ENCODE data around the gene EVA1A.

Gene EVA1A

DNA sequence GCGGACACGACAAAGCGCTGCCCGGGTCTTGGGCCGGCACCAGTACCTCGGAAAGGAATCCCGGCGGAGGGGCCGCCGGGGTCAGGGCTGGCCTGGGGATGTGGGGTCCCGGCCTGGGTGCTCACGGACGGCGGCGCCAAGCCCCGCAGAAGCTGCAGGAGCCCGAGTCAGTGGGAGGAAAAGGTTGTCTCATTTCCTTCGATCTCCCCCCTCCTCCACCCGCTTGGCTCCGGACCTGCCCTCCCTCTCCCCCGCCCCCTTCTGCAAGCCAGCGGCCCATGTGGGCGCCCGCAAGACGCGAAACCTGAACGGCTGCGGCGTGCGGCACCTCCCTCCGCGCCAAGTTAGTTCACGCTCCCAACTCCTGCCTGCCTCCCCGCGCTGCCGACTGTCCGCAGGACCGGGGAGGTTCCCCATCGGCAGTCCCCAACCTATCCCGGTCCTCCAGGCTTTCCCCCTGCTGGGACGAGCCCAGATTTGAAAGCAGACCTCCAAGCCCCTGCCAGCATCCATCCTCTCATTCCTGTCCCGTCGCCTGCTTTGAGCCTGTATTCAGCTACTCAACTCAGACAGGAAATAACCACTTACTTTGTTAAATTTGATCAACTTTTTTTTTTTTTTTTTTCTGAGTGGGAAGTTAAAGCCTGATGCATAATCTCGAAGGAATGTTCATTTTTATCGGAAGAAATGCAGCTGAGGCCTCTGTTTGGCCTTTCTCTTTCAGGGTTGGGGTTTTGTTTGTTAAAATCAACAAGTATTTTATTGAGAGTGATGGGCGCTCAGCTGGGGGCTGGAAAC lies at the start of gene EVA1A:
EVA1A (minus strand) TSS at position 172 of the 798 bp plus-strand sequence. CDS start 42,799 bp downstream, outside the sequence.
- in situ Hi-C loops (cut with MboI; ENCODE audit: low sequenced_read_pairs): no loop called here

DNA sequence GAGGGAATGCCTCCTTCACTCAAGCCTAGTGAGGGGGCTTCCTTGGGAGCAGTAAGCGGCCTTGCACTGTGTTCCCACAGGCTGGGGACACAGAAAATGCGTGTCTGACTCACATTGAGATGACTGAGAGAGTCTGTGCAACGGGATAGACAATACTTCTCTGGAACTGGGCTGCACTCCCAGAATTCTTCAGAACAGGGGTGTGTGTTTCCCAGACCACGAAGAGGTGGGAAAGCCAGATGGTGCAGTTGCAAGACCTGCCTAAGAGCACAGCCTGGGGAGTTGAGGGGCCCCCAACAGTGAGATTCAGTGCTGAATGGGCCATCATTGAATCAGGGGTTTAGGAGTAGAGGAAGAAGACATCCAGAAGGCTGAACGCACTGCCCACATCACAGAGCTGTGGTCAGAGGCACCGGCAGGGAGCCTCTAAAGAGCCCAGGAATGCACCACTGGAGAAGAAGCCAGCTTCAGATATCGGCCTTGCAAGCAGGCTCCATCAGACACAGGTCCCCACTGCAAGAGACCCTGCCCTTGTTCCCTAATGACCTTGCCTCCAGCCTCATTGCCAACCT lies 49.3 kb upstream of the EVA1A start:
- in situ Hi-C loops (cut with MboI; ENCODE audit: low sequenced_read_pairs): loop anchor here (25.0 kb wide), 1 partner anchor 923 kb away; no protein-coding TSS in a partner anchor

DNA sequence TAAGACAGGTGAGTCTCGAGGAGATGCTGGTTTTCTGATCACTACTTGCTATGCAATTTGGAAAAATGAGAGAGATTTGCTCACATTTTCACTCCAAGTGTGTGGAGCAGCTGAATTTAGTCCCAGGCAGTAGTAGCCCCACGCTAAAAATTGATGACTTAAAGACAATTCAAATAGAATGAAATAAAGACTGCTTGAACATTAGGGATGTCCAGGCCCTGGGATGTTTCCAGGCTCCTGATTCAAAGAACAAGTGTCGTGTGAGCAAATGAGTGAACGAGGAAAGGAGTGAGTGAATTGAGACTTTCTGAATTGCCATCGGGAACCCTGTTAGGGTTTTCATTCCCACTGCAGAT lies 48.6 kb upstream of the EVA1A start:
- in situ Hi-C loops (cut with MboI; ENCODE audit: low sequenced_read_pairs): loop anchor here (25.0 kb wide), 1 partner anchor 922 kb away; no protein-coding TSS in a partner anchor

DNA sequence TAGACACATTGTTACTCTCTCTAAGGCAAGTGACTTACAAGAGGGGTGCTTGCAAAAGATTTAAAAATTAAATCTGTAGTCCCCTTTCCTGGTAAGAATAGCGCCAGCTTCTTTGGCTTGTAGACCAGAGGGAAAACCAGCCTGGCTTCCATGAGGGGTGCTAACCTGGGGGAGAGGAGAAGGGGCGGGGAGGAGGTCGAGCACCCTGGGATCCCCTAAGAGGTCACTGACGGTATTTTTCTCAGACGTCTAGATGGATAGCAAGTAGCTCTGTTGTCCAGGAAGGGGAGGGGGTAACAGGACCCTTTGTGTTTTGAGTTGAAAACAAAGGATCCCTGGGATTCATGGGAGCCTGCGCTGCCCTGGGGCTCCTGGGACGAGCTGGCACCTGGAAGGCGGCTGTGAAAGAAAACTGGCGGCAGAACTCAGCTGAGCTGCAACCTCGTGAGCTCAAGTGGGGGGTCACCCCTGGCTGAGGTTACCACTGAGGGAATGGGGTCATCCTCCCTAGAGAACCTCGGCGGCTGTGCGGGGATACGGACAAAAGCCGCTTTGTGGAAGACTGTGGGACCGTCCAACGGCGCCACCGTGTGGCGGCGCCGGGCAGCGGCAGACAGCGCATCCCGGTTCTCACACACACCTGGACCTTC lies 48.1 kb upstream of the EVA1A start:
- in situ Hi-C loops (cut with MboI; ENCODE audit: low sequenced_read_pairs): loop anchor here (25.0 kb wide), 1 partner anchor 922 kb away; no protein-coding TSS in a partner anchor

GRCh38 chr2:75607988-75608683 lies 47.4 kb upstream of the EVA1A start:
- in situ Hi-C loops (cut with MboI; ENCODE audit: low sequenced_read_pairs): loop anchor here (25.0 kb wide), 1 partner anchor 921 kb away; no protein-coding TSS in a partner anchor

DNA sequence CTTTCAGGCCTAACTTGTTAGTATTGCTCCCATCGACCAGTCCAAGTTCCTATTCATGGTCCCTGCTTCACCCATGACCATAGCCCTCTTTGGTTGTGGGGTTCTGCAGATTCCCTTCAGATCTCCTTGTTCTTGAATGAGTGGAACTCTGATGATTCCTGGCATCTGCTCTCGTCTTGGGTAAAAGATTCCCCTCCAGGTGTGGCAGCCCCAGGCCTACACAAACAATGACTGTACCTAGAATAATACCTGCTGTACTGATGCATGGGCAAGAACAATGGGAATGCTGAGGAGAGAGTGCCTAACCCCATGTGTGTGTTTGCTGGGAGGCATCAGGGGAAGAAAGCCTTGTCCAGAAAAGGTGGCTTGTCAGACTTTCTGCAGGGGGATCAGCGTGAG lies 46.7 kb upstream of the EVA1A start:
- in situ Hi-C loops (cut with MboI; ENCODE audit: low sequenced_read_pairs): loop anchor here (25.0 kb wide), 1 partner anchor 920 kb away; no protein-coding TSS in a partner anchor

- in situ Hi-C loops (cut with MboI; ENCODE audit: low sequenced_read_pairs): loop anchor here (25.0 kb wide), 1 partner anchor 920 kb away; no protein-coding TSS in a partner anchor
Observed at GRCh38 chr2:75606761-75607399, 46.1 kb upstream of the EVA1A start.

GRCh38 chr2:75605770-75606529 lies 45.2 kb upstream of the EVA1A start:
- in situ Hi-C loops (cut with MboI; ENCODE audit: low sequenced_read_pairs): loop anchor here (25.0 kb wide), 1 partner anchor 919 kb away; no protein-coding TSS in a partner anchor

DNA sequence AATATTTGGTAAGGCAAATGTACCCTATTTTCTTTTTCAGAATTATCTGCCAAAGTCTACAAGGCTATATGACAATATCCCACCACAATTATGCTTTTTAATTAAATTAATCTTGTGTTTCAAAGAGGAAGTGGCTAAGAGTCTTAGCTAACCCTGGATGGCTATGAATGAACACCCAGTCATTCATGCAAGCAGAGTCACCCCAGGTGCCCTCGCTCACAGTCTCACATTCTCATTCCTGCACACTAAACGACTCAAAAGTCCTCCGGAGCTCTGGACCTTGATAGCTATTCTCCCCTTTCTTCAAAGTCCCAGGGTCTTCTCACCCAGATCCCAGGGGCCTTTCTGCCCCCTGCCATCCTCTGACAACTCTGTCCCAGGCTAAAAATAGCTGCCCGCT lies 43.7 kb upstream of the EVA1A start:
- in situ Hi-C loops (cut with MboI; ENCODE audit: low sequenced_read_pairs): loop anchor here (25.0 kb wide), 1 partner anchor 917 kb away; no protein-coding TSS in a partner anchor

- in situ Hi-C loops (cut with MboI; ENCODE audit: low sequenced_read_pairs): loop anchor here (25.0 kb wide), 1 partner anchor 916 kb away; no protein-coding TSS in a partner anchor
Observed at GRCh38 chr2:75603477-75603876, 42.7 kb upstream of the EVA1A start.

DNA sequence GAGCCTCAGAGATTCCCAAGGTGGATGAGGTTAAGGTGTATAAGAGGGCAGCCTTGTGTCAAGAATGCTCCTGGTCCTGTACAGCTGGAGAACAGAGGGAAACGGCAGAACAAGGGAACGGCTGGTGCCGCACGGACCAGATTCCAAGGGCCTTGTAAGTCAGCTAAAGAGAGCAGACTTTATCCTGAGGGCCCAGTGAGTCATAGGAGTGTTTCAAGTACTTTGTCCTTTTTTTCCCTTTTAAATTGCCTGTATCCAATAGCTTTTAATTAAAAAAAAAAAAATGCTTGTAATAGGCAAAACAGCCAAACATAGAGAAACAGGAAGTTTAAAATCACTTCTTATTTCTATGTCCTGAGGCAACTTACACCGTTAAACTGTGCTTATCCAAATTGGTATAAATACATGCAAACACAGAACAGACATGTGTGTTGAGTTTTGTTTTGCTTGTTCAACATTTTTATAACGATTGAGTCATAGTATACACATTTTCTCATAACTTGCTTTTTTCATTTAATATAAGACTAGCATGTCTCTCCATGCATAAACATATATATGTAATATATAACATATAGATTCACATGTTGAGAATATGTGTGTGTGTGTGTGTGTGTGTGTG lies 42.1 kb upstream of the EVA1A start:
- in situ Hi-C loops (cut with MboI; ENCODE audit: low sequenced_read_pairs): loop anchor here (25.0 kb wide), 1 partner anchor 916 kb away; no protein-coding TSS in a partner anchor

- in situ Hi-C loops (cut with MboI; ENCODE audit: low sequenced_read_pairs): loop anchor here (25.0 kb wide), 1 partner anchor 913 kb away; no protein-coding TSS in a partner anchor
Observed at GRCh38 chr2:75600461-75601011, 39.8 kb upstream of the EVA1A start.

- in situ Hi-C loops (cut with MboI; ENCODE audit: low sequenced_read_pairs): no loop called here
Observed at GRCh38 chr2:75598589-75599155, 37.9 kb upstream of the EVA1A start.

DNA sequence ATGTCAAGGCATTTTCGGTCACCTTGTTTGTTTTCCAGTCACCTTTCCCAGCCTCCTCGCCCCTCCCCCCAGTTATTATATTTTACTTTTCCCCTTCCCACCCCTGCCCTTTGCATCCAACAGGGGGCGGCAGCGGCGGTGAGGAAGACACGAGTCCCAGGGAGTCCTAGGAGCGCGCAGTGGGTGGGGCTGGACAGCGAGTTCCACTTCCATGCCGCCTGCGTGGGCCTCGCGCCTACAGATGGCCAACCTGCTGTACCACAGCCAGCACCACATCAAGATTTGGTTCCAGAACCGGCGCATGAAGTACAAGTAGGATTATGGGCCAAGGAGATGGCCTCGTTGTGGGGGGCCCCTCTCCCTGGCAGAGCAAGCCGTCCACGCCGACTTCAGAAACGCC lies 37.2 kb upstream of the EVA1A start:
- in situ Hi-C loops (cut with MboI; ENCODE audit: low sequenced_read_pairs): no loop called here

DNA sequence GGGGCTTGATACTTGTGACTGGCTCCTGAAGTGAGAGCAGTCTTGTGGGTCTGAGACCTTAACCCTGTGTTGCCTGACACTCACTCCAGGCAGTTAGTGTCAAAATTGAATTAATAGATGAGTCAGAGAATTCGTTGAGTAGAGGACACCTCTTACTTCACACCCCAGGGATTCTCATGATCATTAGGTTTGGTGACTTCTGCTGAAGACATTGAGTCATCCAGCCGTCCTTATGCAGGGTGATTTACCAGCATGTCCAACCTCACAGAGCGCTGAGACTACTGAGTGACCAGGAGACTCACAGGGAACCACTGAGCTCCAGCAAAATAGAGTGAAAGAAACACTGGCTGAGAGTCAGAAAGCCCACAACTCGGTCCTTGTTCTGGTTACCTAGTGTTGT lies 36.0 kb upstream of the EVA1A start:
- in situ Hi-C loops (cut with MboI; ENCODE audit: low sequenced_read_pairs): no loop called here

DNA sequence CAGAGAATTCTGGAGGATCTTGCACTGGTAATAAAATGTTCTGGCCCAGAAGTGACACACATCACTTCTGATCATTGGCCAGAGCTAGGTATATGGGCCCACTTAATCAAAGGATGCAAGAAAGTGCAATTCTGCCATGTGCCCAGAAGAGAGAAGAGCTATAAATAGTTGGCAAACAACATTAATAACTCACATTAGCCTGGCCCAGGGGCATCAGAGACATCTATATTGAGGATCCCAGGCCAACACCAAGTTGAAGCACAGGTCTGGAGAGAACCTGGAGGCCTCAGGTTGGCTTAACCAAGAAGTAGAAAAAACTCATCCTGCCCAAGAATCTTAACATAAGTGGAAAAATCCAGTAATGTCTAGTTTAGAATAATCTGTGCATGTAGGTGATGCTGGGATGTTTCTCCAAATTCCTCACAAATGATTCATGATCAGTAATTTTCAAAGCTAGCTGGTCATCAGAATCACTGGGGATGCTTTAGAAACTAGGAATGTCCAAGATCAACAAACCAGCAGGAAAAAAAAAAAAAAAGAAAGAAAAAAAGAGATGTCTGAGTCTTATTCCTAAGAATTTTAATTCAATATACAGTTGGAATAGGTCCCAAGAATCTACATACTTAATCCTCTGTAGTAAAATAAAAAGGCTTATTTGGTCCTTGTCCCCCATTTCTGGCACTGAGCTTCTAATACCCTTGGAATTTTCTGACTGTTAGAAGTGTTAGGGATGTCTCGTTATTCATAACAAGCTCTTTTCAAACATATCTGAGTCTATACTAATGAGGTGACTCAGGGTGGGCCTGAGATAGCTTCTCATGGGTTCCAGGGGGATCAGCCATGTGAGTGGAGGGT lies 35.0 kb upstream of the EVA1A start:
- in situ Hi-C loops (cut with MboI; ENCODE audit: low sequenced_read_pairs): no loop called here

DNA sequence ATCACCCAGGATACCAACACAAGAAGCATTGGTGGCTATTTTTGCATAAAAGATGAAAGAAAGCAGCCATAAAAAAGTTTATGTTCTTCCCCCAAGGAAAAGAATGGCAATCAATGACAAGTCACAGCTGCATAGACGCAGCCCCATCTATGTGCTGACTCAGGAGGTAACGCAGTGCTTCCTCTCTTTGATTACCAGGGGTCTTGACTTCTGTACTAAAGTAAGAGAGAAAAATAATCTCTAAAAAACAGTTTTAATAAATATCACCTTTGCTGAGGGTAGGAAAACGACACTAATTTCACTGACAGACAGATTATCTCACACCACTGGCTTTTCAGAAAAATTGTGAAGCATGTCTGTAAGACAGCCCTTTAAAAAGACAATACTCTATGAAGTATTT lies 33.9 kb upstream of the EVA1A start:
- in situ Hi-C loops (cut with MboI; ENCODE audit: low sequenced_read_pairs): no loop called here
